Spleen (tissue), 11 donors: Measurements from ENCODE around the gene RAB3GAP1. TPM values are rescaled to one million over a fixed set of nuclear protein-coding genes. Genes with fewer than 3 reads are reported as not detected.

Experiments
- DNase-seq: peaks from one replicate; pipeline ENCODE4 v3.0.0-alpha.2; 2020
- H3K27ac ChIP-seq, 8 donors: fragments of 200-600 bp; sonication (generic) in 7 of 8; 1 replicate in 4 of 8; 2 replicates in 4 of 8; pipeline versions ENCODE4 v1.5.0 to v1.8.0; 2016 to 2021; ENCODE audit warnings: inconsistent platforms in 4 of 8, mild to moderate bottlenecking in 4 of 8, moderate library complexity in 1 of 8
- H3K27me3 ChIP-seq, 7 donors: fragments of 200-600 bp; sonication (generic) in 6 of 7; replicated peaks in 1 of 7; 1 replicate in 4 of 7; 2 replicates in 3 of 7; pipeline versions ENCODE4 v1.5.0 to v1.8.0; 2016 to 2021; ENCODE audit warnings: inconsistent platforms in 3 of 7, mild to moderate bottlenecking in 1 of 7
- H3K36me3 ChIP-seq, 6 donors: fragments of 200-600 bp; sonication (generic) in 5 of 6; 1 replicate in 4 of 6; 2 replicates in 2 of 6; pipeline versions ENCODE4 v1.5.0 to v1.8.0; 2016 to 2021; ENCODE audit warnings: inconsistent platforms in 2 of 6
- H3K4me1 ChIP-seq, 6 donors: fragments of 200-600 bp; sonication (generic) in 5 of 6; 1 replicate in 3 of 6; 2 replicates in 3 of 6; pipeline versions ENCODE4 v1.5.0 to v1.8.0; 2016 to 2021; ENCODE audit warnings: inconsistent platforms in 3 of 6
- H3K4me3 ChIP-seq, 8 donors: fragments of 200-600 bp; sonication (generic) in 7 of 8; 1 replicate in 4 of 8; 2 replicates in 4 of 8; pipeline versions ENCODE4 v1.5.0 to v1.8.0; 2016 to 2021; ENCODE audit warnings: inconsistent platforms in 4 of 8, mild to moderate bottlenecking in 4 of 8, moderate library complexity in 2 of 8
- H3K9me3 ChIP-seq, 8 donors: fragments of 200-600 bp; sonication (generic) in 7 of 8; 1 replicate in 4 of 8; 2 replicates in 4 of 8; pipeline versions ENCODE4 v1.5.0 to v1.8.0; 2016 to 2021; ENCODE audit warnings: inconsistent platforms in 4 of 8
- POLR2A ChIP-seq, 3 donors: fragments of 450-650 bp; IDR thresholded peaks; one replicate each; pipeline ENCODE4 v1.5.1; 2017; ENCODE audit warnings: antibody characterized with exemption in 3 of 3, mild to moderate bottlenecking in 1 of 3
- POLR2AphosphoS5 ChIP-seq, 3 donors: sonication (generic); formaldehyde crosslinking; IDR thresholded peaks; one replicate each; pipeline ENCODE4 v1.5.1; 2017; ENCODE audit warnings: antibody characterized with exemption in 3 of 3
- WGBS, 5 donors: extraction: QIAGEN DNeasy Blood & Tissue Kit in 3 of 5; methylation state at CpG; one replicate each; pipeline versions ENCODE4 v1.1.5 to v1.1.7; 2013 to 2018; 5-methylcytosine and 5-hydroxymethylcytosine counted together
- intact Hi-C: fragments of 100-400 bp; cut with DNase I; formaldehyde crosslinking; loops from one replicate; pipeline ENCODE4 v1.15.0; 2023; ENCODE audit warnings: low total_unique reads
- polyA plus RNA-seq, 3 donors: library from polyadenylated mRNA; stranded (reverse); fragments of 200-250 nt; gene quantifications; one replicate each; pipeline ENCODE4 v1.2.1, GENCODE V29; 2013
- total RNA-seq, 7 donors: library from RNA; depleted of rRNA in 3 of 7; stranded (reverse); fragments of >200 nt in 3 of 7; fragmentation: NEBNext Ultra II Directional in 4 of 7; extraction: Animal tissue kit (Norgen Biotek cat#: 25700) in 4 of 7; gene quantifications; one replicate each; pipeline versions ENCODE4 v1.1.0 to v1.2.1, GENCODE V29; 2016 to 2021
- TF ChIP-seq, protein P1 (sequence below), 11 experiments: fragments of 200-600 bp in 7 of 11; fragments of 450-650 bp in 4 of 11; sonication (generic) in 4 of 11; IDR thresholded peaks in 8 of 11; conservative IDR thresholded peaks in 3 of 11; 1 replicate in 7 of 11; 2 replicates in 4 of 11; pipeline versions ENCODE4 v1.4.0 to v1.8.0; 2016 to 2021; ENCODE audit warnings: antibody characterized with exemption in 11 of 11, inconsistent platforms in 4 of 11, mild to moderate bottlenecking in 1 of 11
- donor health status: healthy with polysubstance abuse.
- donor health status: DM: no; HTN: no; CAD: no; lungs with moderate emphysema.
- donor health status: DM: no; HTN: no; CAD: no.
- donor health status: Bipolar disorder and iron deficiency.
- donor health status: healthy.
- donor health status: DM: no; HTN: no; CAD: no.
- donor health status: DM: yes; HTN: yes; CAD: no.

The RAB3GAP1 gene
- total and polyA plus RNA-seq, 10 donors: 11.2 to 49.5 (median 38.9) TPM

DNA sequence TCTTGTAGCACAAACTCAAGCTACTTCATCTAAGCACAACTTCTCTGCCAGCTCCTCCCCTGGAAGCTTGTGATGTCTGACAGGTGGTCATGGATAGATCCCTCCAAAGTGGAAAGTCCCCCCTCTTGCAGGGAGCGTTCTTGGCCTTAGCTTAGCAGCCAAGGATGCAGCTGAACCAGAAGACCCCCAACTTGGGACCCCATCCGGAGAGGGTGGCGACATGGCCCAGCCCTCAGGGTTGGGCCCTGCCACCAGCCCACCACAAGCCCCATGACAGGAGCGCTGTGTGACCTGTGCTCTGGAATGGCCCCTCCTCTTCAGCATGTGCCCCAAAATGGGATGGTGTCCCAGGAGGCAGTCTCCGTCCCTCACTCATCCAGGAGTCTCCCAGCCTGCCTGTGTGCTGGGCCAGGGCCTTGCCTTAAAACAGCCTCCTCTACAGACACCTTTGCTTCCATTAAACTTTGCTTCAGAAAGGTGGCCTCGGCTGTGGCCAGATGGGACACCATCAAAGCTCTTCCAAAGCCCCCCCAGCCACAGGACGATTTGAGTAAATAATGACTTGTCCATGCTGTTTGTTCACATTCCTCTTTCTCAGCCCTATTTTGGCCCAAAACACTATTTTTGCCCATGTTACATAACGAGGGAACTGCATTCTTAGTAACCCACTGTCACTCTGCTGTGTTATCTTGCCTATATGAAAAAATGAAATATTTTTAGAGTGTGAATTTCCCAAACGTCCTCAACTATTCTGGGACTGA, 122.1 kb downstream of the RAB3GAP1 start:
- TF ChIP-seq POLR2A (IDR thresholded peaks at IDR 0.05) (no peak), POLR2AphosphoS5 (IDR thresholded peaks at IDR 0.05) (peak in 1 of 3 donors; percentile 25)
- TF ChIP-seq, protein P1, sequence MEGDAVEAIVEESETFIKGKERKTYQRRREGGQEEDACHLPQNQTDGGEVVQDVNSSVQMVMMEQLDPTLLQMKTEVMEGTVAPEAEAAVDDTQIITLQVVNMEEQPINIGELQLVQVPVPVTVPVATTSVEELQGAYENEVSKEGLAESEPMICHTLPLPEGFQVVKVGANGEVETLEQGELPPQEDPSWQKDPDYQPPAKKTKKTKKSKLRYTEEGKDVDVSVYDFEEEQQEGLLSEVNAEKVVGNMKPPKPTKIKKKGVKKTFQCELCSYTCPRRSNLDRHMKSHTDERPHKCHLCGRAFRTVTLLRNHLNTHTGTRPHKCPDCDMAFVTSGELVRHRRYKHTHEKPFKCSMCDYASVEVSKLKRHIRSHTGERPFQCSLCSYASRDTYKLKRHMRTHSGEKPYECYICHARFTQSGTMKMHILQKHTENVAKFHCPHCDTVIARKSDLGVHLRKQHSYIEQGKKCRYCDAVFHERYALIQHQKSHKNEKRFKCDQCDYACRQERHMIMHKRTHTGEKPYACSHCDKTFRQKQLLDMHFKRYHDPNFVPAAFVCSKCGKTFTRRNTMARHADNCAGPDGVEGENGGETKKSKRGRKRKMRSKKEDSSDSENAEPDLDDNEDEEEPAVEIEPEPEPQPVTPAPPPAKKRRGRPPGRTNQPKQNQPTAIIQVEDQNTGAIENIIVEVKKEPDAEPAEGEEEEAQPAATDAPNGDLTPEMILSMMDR (IDR thresholded peaks at IDR 0.05 in 8 of 11, conservative IDR thresholded peaks at IDR 0.05 in 3 of 11): no peak

DNA sequence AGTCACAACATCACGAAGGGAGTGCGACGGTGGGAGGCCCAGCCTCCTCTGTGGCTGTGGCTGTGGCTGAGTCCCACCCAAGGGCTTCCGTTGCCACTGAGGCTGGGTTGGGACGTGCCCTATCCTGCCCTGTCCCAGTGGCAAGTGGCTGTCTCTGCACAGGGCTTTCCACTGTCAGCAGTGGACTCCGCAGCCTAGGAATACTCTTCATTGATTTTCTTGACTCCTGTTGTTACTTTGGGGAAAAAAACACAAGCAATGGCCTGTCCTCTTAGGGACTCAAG, 122.7 kb downstream of the RAB3GAP1 start:
- TF ChIP-seq POLR2A (IDR thresholded peaks at IDR 0.05): no peak
- TF ChIP-seq, protein P1 (IDR thresholded peaks at IDR 0.05 in 8 of 11, conservative IDR thresholded peaks at IDR 0.05 in 3 of 11): no peak
- intact Hi-C loops: no loop called here
- H3K4me3 ChIP-seq: no peak overlapping the region
- no peaks in the 10 kb centered on the region for H3K27me3 ChIP-seq
- peaks cover 0 to 88% (median 52%) of the 10 kb centered on the region in 6 donors for H3K36me3 ChIP-seq
- no peaks in the 10 kb centered on the region for H3K4me1 ChIP-seq
- WGBS, 5 donors: 96 to 100% (median 98%) methylated on average over 6 of the region's 6 CpGs
- DNase-seq: no peak
- H3K9me3 ChIP-seq: peaks cover 0 to 20% (median 10%) of the 10 kb centered on the region in 8 donors
- no peak overlapping the region for H3K27ac ChIP-seq

More for the DNA sequence above, 122.1 kb downstream of the RAB3GAP1 start:
- DNase-seq: no peak
- no peak overlapping the region for H3K27ac ChIP-seq
- 85 to 96% (median 93%) methylated on average over 5 to 9 of the region's 9 CpGs for WGBS, 5 donors
- H3K36me3 ChIP-seq: peaks cover 0 to 93% (median 57%) of the 10 kb centered on the region in 6 donors
- peaks cover 0 to 20% (median 10%) of the 10 kb centered on the region in 8 donors for H3K9me3 ChIP-seq
- H3K27me3 ChIP-seq: no peaks in the 10 kb centered on the region
- no peaks in the 10 kb centered on the region for H3K4me1 ChIP-seq
- intact Hi-C loops: no loop called here
- H3K4me3 ChIP-seq: no peak overlapping the region

DNA sequence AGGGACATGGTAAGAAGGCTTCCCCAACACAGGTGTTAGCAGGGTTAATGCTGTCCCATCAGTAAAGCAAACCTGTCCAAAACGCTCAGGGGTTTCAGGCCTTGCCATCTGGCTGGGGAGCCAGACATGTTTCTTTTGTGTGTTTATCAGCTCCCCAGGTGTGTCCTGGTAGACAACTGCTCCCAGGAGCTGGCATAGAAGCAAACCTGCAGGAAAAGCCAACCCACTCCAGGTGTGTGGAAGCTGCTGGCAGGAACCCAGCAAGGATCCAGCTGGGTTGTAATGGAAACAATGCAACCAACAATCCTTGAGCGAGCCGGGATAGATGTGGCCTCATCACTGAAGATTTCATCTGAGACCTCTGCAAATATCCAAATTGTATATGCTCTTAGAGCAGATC, 123.1 kb downstream of the RAB3GAP1 start:
- WGBS, 5 donors: 93 to 100% (median 97%) methylated on average over 3 of the region's 3 CpGs
- H3K4me3 ChIP-seq: no peak overlapping the region
- H3K4me1 ChIP-seq: no peaks in the 10 kb centered on the region
- TF ChIP-seq, protein P1 (IDR thresholded peaks at IDR 0.05 in 8 of 11, conservative IDR thresholded peaks at IDR 0.05 in 3 of 11): no peak
- no peak for TF ChIP-seq POLR2A (IDR thresholded peaks at IDR 0.05)
- TF ChIP-seq POLR2AphosphoS5 (IDR thresholded peaks at IDR 0.05): no peak
- no peaks in the 10 kb centered on the region for H3K27me3 ChIP-seq
- no peak overlapping the region for H3K27ac ChIP-seq
- intact Hi-C loops: no loop called here
- no peak for DNase-seq
- H3K9me3 ChIP-seq: peaks cover 0 to 20% (median 10%) of the 10 kb centered on the region in 8 donors
- peaks cover 0 to 84% (median 48%) of the 10 kb centered on the region in 6 donors for H3K36me3 ChIP-seq

DNA sequence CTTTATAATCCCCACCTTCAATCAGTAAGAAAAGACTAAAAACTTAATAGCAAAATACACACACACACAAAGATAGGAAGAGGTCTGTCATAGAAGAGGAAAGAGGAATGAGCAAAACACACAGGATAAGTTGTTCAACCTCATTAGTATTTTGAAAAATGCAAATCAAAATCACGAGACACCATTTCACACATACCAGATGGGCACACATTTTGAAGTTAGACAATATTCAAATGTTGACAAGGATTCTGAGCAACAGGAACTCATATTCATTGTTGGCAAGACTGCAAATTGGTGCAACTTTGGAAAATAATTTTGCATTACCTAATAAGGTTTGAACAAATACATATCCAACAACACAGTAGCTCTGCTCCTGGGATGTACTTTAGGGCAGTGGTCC, 127.6 kb downstream of the RAB3GAP1 start:
- no peaks in the 10 kb centered on the region for H3K4me1 ChIP-seq
- TF ChIP-seq POLR2A (IDR thresholded peaks at IDR 0.05) (no peak), POLR2AphosphoS5 (IDR thresholded peaks at IDR 0.05) (no peak)
- TF ChIP-seq, protein P1 (IDR thresholded peaks at IDR 0.05 in 8 of 11, conservative IDR thresholded peaks at IDR 0.05 in 3 of 11): no peak
- intact Hi-C loops: no loop called here
- DNase-seq: no peak
- peaks cover 0 to 39% (median 22%) of the 10 kb centered on the region in 6 donors for H3K36me3 ChIP-seq
- no peaks in the 10 kb centered on the region for H3K27me3 ChIP-seq
- no peak overlapping the region for H3K27ac ChIP-seq
- no peak overlapping the region for H3K4me3 ChIP-seq
- 68 to 81% (median 79%) methylated on average over 1 of the region's 1 CpG for WGBS, 5 donors
- peaks cover 0 to 20% (median 10%) of the 10 kb centered on the region in 8 donors for H3K9me3 ChIP-seq
